ENCODE measurements around the gene DYNLT1. TPM values are rescaled to one million over a fixed set of nuclear protein-coding genes. Genes with fewer than 3 reads are reported as not detected.
A peak's percentile ranks its signal among the peaks of the same experiment; 100 is the strongest.

The DYNLT1 gene
- total and polyA plus RNA-seq, 2 of the 13 experiments (the other 11 are each of a cell fraction or from before 2014, with no cell fraction given) = 108 to 171 TPM

DNA sequence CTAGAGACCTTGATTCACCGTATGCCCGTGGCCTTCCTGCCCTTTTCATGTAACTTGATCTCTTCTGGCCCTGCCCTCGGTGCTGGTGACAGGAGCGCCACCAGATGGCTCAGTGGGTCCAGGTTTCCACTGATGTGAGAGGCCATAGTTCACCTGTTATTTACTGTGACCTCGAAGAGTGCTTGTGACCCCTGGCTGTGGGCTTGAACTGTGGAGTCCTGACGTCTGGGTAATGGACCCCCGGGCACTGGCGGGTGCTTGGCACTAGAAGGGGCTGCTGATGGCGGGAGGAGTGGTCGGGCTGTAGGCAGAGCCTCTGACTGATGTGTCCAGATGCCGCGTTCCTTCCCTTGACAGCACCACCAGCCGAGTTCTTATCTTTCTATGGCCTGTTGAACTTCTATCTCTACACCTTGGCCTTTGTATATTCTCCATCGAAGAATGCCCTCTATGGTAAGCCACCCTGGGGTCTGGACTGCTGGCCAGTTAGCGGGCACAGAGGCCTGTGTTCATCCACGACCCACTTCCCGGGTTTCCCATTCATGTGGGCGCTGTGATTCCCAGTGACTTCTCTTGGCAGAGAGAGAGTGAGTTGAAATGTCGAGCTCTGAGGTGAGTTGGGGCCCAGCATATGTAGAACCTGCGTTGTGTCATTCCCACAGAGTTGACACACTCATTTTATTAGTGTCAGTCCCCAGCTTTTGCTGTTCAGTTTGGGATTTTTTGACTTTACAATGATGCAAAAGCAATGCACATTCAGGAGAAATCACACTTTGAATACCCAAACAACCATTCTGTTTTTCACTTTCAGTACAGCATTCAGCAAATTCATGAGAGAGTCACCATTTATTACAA lies 14.9 kb downstream of the DYNLT1 start (continued):
- TF ChIP-seq EP300 (IDR thresholded peaks at IDR 0.05; ENCODE audit: low read depth in 2 of 2, low read length in 2 of 2) = 0 out of 4 replicates have a peak, but pooled peaks of 1 of the 2 experiments have one; percentile 22
- no peak for TF ChIP-seq EP300 (CRISPR knock-in tag; IDR thresholded peaks at IDR 0.05; ENCODE audit: borderline replicate concordance)
- TF ChIP-seq ZNF292 (CRISPR knock-in tag; IDR thresholded peaks at IDR 0.05; ENCODE audit: borderline replicate concordance, low read depth) = no peak
- TF ChIP-seq, protein P1, sequence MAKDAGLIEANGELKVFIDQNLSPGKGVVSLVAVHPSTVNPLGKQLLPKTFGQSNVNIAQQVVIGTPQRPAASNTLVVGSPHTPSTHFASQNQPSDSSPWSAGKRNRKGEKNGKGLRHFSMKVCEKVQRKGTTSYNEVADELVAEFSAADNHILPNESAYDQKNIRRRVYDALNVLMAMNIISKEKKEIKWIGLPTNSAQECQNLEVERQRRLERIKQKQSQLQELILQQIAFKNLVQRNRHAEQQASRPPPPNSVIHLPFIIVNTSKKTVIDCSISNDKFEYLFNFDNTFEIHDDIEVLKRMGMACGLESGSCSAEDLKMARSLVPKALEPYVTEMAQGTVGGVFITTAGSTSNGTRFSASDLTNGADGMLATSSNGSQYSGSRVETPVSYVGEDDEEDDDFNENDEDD (CRISPR knock-in tag; IDR thresholded peaks at IDR 0.05; ENCODE audit: borderline replicate concordance) = no peak
- 0 out of 2 replicates have a peak, but pooled peaks have one; percentile 35 for TF ChIP-seq MXD4 (CRISPR knock-in tag; IDR thresholded peaks at IDR 0.05)
- TF ChIP-seq FOXA3 (CRISPR knock-in tag; IDR thresholded peaks at IDR 0.05) = peak; percentile 39
- no peak for TF ChIP-seq WIZ (CRISPR knock-in tag; IDR thresholded peaks at IDR 0.05)
- TF ChIP-seq, protein P2, sequence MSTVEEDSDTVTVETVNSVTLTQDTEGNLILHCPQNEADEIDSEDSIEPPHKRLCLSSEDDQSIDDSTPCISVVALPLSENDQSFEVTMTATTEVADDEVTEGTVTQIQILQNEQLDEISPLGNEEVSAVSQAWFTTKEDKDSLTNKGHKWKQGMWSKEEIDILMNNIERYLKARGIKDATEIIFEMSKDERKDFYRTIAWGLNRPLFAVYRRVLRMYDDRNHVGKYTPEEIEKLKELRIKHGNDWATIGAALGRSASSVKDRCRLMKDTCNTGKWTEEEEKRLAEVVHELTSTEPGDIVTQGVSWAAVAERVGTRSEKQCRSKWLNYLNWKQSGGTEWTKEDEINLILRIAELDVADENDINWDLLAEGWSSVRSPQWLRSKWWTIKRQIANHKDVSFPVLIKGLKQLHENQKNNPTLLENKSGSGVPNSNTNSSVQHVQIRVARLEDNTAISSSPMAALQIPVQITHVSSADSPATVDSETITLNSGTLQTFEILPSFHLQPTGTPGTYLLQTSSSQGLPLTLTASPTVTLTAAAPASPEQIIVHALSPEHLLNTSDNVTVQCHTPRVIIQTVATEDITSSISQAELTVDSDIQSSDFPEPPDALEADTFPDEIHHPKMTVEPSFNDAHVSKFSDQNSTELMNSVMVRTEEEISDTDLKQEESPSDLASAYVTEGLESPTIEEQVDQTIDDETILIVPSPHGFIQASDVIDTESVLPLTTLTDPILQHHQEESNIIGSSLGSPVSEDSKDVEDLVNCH (CRISPR knock-in tag; IDR thresholded peaks at IDR 0.05) = no peak
- peak; percentile 30; the same call in 1 of the 2 replicates for TF ChIP-seq THAP11 (CRISPR knock-in tag; IDR thresholded peaks at IDR 0.05)
- no peak for TF ChIP-seq MBNL3 (CRISPR knock-in tag; conservative IDR thresholded peaks at IDR 0.05)
- TF ChIP-seq ZNF138 (CRISPR knock-in tag; IDR thresholded peaks at IDR 0.05; ENCODE audit: low read depth) = no peak
- TF ChIP-seq, protein P3, sequence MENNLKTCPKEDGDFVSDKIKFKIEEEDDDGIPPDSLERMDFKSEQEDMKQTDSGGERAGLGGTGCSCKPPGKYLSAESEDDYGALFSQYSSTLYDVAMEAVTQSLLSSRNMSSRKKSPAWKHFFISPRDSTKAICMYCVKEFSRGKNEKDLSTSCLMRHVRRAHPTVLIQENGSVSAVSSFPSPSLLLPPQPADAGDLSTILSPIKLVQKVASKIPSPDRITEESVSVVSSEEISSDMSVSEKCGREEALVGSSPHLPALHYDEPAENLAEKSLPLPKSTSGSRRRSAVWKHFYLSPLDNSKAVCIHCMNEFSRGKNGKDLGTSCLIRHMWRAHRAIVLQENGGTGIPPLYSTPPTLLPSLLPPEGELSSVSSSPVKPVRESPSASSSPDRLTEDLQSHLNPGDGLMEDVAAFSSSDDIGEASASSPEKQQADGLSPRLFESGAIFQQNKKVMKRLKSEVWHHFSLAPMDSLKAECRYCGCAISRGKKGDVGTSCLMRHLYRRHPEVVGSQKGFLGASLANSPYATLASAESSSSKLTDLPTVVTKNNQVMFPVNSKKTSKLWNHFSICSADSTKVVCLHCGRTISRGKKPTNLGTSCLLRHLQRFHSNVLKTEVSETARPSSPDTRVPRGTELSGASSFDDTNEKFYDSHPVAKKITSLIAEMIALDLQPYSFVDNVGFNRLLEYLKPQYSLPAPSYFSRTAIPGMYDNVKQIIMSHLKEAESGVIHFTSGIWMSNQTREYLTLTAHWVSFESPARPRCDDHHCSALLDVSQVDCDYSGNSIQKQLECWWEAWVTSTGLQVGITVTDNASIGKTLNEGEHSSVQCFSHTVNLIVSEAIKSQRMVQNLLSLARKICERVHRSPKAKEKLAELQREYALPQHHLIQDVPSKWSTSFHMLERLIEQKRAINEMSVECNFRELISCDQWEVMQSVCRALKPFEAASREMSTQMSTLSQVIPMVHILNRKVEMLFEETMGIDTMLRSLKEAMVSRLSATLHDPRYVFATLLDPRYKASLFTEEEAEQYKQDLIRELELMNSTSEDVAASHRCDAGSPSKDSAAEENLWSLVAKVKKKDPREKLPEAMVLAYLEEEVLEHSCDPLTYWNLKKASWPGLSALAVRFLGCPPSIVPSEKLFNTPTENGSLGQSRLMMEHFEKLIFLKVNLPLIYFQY (CRISPR knock-in tag; IDR thresholded peaks at IDR 0.05; ENCODE audit: borderline replicate concordance) = no peak; the same call in 1 of the 2 replicates
- TF ChIP-seq ZNF383 (CRISPR knock-in tag; IDR thresholded peaks at IDR 0.05; ENCODE audit: borderline replicate concordance) = no peak
- TF ChIP-seq, protein P4, sequence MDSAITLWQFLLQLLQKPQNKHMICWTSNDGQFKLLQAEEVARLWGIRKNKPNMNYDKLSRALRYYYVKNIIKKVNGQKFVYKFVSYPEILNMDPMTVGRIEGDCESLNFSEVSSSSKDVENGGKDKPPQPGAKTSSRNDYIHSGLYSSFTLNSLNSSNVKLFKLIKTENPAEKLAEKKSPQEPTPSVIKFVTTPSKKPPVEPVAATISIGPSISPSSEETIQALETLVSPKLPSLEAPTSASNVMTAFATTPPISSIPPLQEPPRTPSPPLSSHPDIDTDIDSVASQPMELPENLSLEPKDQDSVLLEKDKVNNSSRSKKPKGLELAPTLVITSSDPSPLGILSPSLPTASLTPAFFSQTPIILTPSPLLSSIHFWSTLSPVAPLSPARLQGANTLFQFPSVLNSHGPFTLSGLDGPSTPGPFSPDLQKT (CRISPR knock-in tag; IDR thresholded peaks at IDR 0.05; ENCODE audit: borderline replicate concordance) = no peak
- TF ChIP-seq FOXP1 (IDR thresholded peaks at IDR 0.05) = no peak
- TF ChIP-seq FOXP1 (CRISPR knock-in tag; IDR thresholded peaks at IDR 0.05) = no peak
- TF ChIP-seq HNRNPK (IDR thresholded peaks at IDR 0.05; ENCODE audit: low read depth, low read length, poor library complexity, severe bottlenecking) = no peak
- 0 out of 2 replicates have a peak, but pooled peaks have one; percentile 18 for TF ChIP-seq ZSCAN29 (CRISPR knock-in tag; conservative IDR thresholded peaks at IDR 0.05)
- peak; percentile 78 for TF ChIP-seq RXRB (CRISPR knock-in tag; IDR thresholded peaks at IDR 0.05; ENCODE audit: borderline replicate concordance)
- TF ChIP-seq RAD21 (CRISPR knock-in tag; IDR thresholded peaks at IDR 0.05) = peak; percentile 62
- TF ChIP-seq MED13 (CRISPR knock-in tag; IDR thresholded peaks at IDR 0.05) = no peak
